GM12865 (cell line): ENCODE results near the gene LHPP.

Source experiments
- DNase-seq: peaks from one replicate; pipeline ENCODE4 v3.0.0; 2010; ENCODE audit warnings: low read depth
- H3K4me3 ChIP-seq: 2 replicates; pipeline ENCODE4 v1.5.1; 2011; ENCODE audit warnings: mild to moderate bottlenecking, low read depth, low read length, control low read depth
- TF ChIP-seq, protein P1 (sequence below): IDR thresholded peaks from 2 replicates; pipeline ENCODE4 v1.5.1; 2011; ENCODE audit warnings: low read length, control low read depth, low read depth, inconsistent platforms; ENCODE audit not compliant: insufficient read depth; ENCODE audit errors: missing control alignments

Gene LHPP

DNA sequence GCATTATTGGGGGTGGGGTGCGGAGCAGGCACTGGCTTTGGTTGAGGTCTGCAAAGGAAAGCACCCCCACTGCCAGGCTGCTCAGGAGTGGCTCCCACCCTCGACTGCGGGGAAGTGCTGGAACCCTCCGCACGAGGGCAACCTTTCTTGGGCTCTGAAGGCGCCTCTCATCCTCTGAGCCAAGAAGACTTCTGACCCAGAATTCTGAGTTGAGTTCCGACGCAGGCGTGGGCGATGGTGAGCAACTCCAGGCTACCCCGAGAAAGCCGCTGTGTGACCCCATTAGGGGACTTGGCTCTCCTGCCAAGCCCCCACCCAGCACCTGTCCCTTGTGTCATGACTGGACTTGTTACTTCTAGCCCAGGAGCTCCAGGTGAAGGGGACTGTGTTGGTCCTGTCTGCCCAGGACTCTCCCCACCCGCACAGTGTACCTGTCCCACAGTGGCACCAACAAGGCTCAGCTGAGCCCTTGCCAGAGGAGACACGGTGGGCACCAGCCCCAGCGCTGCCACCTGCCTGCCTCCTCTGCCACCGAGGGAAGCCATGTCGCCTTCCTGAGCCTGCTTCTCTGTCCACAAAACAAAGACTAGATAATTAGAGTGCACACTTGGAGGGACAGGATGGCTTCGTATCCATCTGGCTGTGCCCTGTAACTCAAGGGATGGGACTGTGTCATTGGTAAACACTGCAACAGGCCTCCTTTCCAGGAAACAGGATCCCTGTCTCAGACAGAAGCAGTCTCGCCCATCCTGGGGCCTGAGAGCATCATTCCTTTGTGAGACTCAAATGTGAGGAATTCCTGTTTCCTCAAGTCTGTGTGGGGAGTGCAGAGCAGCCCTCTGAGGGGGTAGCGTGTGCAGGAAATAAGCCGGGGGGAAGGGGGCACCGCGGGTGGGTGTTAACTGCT lies 128.8 kb downstream of the LHPP start:
- TF ChIP-seq, protein P1, sequence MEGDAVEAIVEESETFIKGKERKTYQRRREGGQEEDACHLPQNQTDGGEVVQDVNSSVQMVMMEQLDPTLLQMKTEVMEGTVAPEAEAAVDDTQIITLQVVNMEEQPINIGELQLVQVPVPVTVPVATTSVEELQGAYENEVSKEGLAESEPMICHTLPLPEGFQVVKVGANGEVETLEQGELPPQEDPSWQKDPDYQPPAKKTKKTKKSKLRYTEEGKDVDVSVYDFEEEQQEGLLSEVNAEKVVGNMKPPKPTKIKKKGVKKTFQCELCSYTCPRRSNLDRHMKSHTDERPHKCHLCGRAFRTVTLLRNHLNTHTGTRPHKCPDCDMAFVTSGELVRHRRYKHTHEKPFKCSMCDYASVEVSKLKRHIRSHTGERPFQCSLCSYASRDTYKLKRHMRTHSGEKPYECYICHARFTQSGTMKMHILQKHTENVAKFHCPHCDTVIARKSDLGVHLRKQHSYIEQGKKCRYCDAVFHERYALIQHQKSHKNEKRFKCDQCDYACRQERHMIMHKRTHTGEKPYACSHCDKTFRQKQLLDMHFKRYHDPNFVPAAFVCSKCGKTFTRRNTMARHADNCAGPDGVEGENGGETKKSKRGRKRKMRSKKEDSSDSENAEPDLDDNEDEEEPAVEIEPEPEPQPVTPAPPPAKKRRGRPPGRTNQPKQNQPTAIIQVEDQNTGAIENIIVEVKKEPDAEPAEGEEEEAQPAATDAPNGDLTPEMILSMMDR: no peak
- DNase-seq: no peak
- H3K4me3 ChIP-seq: no peak overlapping the region

DNA sequence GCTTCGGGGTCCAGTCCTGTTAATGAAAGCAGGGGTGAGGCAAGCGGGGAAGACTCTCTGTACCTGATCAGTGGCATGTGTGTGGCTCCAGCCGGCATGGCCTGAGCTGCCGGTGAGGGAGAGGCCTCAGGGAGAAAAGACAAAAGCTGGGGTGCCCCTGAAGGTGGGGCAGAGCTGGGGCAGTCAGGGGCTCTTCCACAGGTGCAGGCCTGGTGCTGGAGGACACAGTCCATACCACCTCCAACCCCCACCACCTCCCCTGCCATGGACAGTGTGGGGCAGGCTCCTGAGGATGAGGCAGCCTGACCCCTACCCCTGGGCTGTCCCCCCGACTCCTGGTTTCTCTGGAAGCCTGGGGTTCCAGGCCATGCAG lies 129.5 kb downstream of the LHPP start:
- DNase-seq: no peak
- TF ChIP-seq, protein P1: no peak
- H3K4me3 ChIP-seq: no peak overlapping the region

DNA sequence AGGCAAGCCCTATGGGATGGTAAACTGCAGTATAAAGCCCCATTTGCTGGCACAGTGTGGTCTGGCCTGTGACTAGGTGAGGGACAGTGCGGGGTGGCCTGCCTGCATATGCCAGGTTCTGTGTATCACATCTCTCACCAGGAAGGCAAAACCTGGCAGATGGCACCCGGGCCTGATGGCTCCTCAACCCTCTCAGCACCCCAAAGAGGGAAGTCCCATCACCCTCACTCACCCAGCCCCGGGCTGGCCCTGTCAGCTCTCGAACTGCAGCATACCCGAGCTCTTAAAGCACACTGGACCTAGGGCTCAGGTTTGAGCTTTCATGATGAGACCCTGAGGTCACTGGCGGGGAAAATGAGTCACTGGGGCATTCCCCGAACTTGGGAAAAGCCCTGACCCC lies 130.5 kb downstream of the LHPP start:
- TF ChIP-seq, protein P1: no peak
- DNase-seq: no peak

DNA sequence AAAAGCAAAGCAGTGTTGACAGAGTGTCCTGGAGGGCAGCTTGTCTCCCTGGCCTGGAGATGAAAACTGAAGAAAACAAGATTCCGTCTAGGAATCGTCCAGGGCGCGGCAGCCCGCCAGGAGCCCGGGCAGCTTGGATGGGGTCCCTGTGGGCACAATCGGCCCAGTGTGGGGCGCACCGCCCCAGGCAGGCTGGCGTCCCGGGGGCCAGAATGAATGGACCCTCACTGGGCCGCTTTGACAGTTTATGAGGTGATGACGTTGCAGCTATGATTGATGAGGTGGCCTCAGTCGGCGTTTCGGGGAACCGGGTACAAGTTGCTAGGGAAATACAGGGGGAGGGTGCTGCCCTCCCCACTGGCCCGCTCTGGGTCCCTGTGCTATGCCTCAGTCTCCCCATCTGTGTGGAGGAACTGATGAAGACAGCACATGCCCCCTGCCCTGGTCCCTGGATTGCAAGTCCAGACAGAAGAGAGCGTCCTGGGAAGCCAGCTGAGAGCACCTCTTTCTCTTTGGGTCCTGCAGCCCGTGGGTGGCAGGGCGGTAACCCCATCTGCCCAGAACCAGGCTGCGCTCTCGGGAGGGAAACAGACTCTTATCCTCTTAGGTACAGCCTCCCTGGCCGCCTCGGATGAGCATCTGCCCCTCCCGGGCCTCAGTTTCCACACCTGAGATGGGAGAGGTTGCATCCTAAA lies 131.3 kb downstream of the LHPP start:
- no peak for DNase-seq
- no peak overlapping the region for H3K4me3 ChIP-seq
- TF ChIP-seq, protein P1: no peak

More for the DNA sequence above, 130.5 kb downstream of the LHPP start:
- H3K4me3 ChIP-seq: no peak overlapping the region

DNA sequence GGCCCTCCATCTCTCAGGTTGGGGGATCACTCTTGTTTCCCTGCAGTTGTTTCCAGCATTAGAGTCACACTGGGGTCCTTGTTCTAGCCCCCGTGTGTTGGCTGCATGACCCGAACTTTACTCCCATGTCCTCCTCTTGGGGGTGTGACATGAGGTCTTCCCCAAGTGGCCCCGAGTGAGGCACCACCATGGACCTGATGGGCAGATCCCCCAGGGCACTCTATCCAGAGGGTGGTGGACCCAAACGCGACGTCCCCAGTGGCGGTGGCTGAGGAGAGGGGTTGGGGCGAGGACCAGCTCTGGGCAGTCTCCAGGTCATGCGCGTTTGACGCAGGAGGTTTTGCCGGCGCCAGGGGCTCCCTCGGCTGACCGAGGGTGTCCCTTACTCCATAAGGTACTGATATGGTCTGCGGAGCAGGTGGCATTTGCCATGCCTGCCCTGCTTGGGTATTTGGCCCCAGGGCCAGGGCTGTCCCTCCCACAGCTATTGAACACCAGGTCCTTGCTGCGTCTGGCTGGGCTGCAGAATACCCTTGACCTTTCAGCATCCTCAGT lies 131.9 kb downstream of the LHPP start:
- no peak overlapping the region for H3K4me3 ChIP-seq
- no peak for DNase-seq
- TF ChIP-seq, protein P1: no peak

DNA sequence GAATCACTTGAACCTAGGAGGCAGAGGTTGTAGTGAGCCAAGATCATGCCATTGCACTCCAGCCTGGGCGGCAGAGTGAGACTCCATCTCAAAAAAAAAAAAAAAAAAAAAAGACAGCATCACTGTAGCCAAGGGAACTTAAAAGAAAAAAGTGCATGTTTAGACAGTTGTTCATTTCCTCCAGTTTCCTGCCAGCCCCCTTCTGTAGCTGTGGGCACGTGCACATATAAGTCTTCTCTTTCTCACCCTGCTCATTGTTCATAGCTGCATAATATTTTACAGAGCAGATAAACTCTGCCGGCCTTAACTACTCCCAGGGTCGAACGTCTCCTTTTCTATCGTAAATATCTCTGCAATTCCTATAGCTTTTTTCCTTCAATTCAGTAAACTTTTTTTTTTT lies 132.6 kb downstream of the LHPP start:
- DNase-seq: no peak
- H3K4me3 ChIP-seq: no peak overlapping the region
- TF ChIP-seq, protein P1: no peak
